K562 (cell line): ENCODE data around the gene GTF2I. TPM values are rescaled to one million over a fixed set of nuclear protein-coding genes. Genes with fewer than 3 reads are reported as not detected.
A peak's percentile ranks its signal among the peaks of the same experiment; 100 is the strongest.

Experiments
- CREB1 ChIP-seq, 2 experiments: sonication (generic) in 1 of 2; formaldehyde crosslinking in 1 of 2; IDR thresholded peaks; 2 replicates each; pipeline versions ENCODE4 v1.6.1 to v1.8.0; 2012 to 2022; ENCODE audit warnings: inconsistent platforms in 1 of 2, mild to moderate bottlenecking in 1 of 2, missing genetic modification reagents in 1 of 2, moderate library complexity in 1 of 2
- E2F3 ChIP-seq: fragments of 250-450 bp; sonication (Bioruptor Pico); IDR thresholded peaks from 2 replicates; pipeline ENCODE4 v1.4.0; 2020; ENCODE audit warnings: mild to moderate bottlenecking
- EP400 ChIP-seq: fragments of 450-650 bp; IDR thresholded peaks from 2 replicates; pipeline ENCODE4 v1.6.1; 2017; ENCODE audit warnings: antibody characterized with exemption, mild to moderate bottlenecking, moderate library complexity
- FIP1L1 ChIP-seq: fragments of 200-400 bp; formaldehyde crosslinking; IDR thresholded peaks from 2 replicates; pipeline ENCODE4 v1.6.1; 2018; ENCODE audit warnings: mild to moderate bottlenecking, low read depth, low read length; ENCODE audit not compliant: poor library complexity, severe bottlenecking
- SUPT5H ChIP-seq: fragments of 450-650 bp; IDR thresholded peaks from 2 replicates; pipeline ENCODE4 v1.6.1; 2016
- ZNF584 ChIP-seq: fragments of 200-800 bp; sonication (Bioruptor generic); IDR thresholded peaks from 2 replicates; pipeline ENCODE4 v1.6.1; 2016; ENCODE audit warnings: low read depth, mild to moderate bottlenecking, missing genetic modification characterization, missing compliant biosample characterization
- ZNF639 ChIP-seq, 2 experiments: fragments of 200-800 bp in 1 of 2; sonication (Bioruptor generic) in 1 of 2; sonication (generic) in 1 of 2; formaldehyde crosslinking in 1 of 2; IDR thresholded peaks in 1 of 2; conservative IDR thresholded peaks in 1 of 2; 2 replicates each; pipeline versions ENCODE4 v1.5.0 to v1.6.1; 2016 to 2020; ENCODE audit warnings: missing compliant biosample characterization in 1 of 2, missing genetic modification characterization in 1 of 2, missing genetic modification reagents in 1 of 2
- polyA plus RNA-seq, 8 experiments: library from polyadenylated mRNA; depleted of rRNA in 4 of 8; stranded (reverse) in 5 of 8; unstranded in 3 of 8; fragments of >200 nt; fragmentation: Nextera tagmentation in 2 of 8; fragmentation: Illumina TruSeq in 1 of 8; extraction: Ambion mirVana in 2 of 8; extraction: Trizol in 1 of 8; gene quantifications; 2 replicates each; pipeline versions ENCODE4 v1.2.1 to v1.2.3, GENCODE V29; 2011 to 2014; ENCODE audit warnings: inconsistent platforms in 1 of 8, missing spikeins in 1 of 8
- total RNA-seq, 7 experiments: library from RNA; depleted of rRNA in 6 of 7; stranded (reverse); fragments of >200 nt in 6 of 7; fragmentation: Illumina TruSeq in 2 of 7; extraction: Trizol in 2 of 7; gene quantifications; 2 replicates each; pipeline versions ENCODE4 v1.2.1 to v1.2.3, GENCODE V29; 2011 to 2021; ENCODE audit warnings: low replicate concordance in 1 of 7
- TF ChIP-seq, protein P1 (sequence below), 2 experiments: fragments of 450-650 bp; conservative IDR thresholded peaks; 2 replicates each; pipeline ENCODE4 v1.6.1; 2017; ENCODE audit warnings: mild to moderate bottlenecking in 2 of 2, moderate library complexity in 2 of 2
- TF ChIP-seq, protein P2 (sequence below): fragments of 450-650 bp; IDR thresholded peaks from 2 replicates; pipeline ENCODE4 v1.6.1; 2016; ENCODE audit warnings: mild to moderate bottlenecking, moderate library complexity
- TF ChIP-seq, protein P3 (sequence below): fragments of 450-650 bp; formaldehyde crosslinking; IDR thresholded peaks from 2 replicates; pipeline ENCODE4 v1.4.0; 2020; ENCODE audit warnings: mild to moderate bottlenecking, moderate library complexity

GTF2I gene
- total and polyA plus RNA-seq, 9 of the 15 experiments (the other 6 are each of a cell fraction or from before 2014, with no cell fraction given) = 8.4 to 161 (median 90.0) TPM

DNA sequence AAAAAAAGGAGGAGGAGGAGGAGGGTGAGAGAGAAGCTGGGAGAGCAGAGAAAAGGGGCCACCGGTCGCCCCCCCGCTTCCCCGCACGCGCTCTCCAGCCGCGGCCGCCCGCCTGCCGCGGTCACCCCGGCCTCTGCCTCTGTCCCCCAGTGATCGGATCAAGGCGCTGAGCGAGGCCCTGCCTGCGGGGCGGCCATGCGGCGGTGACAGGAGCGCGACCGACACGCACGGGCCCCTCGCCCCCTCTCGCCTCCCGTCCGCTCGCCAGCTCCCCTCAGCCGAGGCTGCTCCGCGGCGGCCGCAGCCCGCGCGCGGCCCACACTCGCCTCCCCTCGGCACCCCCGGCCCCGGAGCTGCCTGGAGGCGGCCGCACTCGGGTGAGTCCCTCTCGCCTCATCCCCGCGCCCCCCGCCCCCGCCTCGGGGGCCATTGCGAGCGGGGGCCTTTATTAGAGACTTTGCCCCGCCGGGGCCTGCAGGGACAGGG lies at the start of gene GTF2I (continued):
- TF ChIP-seq, protein P1, sequence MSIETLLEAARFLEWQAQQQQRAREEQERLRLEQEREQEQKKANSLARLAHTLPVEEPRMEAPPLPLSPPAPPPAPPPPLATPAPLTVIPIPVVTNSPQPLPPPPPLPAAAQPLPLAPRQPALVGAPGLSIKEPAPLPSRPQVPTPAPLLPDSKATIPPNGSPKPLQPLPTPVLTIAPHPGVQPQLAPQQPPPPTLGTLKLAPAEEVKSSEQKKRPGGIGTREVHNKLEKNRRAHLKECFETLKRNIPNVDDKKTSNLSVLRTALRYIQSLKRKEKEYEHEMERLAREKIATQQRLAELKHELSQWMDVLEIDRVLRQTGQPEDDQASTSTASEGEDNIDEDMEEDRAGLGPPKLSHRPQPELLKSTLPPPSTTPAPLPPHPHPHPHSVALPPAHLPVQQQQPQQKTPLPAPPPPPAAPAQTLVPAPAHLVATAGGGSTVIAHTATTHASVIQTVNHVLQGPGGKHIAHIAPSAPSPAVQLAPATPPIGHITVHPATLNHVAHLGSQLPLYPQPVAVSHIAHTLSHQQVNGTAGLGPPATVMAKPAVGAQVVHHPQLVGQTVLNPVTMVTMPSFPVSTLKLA (conservative IDR thresholded peaks at IDR 0.05) = peak; percentile 32 to 66; a peak in 3 of 4 replicates
- TF ChIP-seq EP400 = peak; percentile 66; the same call in 1 of the 2 replicates
- TF ChIP-seq ZNF584 = peak; percentile 56; the same call in 1 of the 2 replicates
- TF ChIP-seq SUPT5H = peak; percentile 57; the same call in 1 of the 2 replicates
- peak; percentile 5; the same call in 1 of the 2 replicates for TF ChIP-seq CREB1 (IDR thresholded peaks at IDR 0.05)
- TF ChIP-seq CREB1 (CRISPR knock-in tag; IDR thresholded peaks at IDR 0.05) = no peak
- TF ChIP-seq, protein P2, sequence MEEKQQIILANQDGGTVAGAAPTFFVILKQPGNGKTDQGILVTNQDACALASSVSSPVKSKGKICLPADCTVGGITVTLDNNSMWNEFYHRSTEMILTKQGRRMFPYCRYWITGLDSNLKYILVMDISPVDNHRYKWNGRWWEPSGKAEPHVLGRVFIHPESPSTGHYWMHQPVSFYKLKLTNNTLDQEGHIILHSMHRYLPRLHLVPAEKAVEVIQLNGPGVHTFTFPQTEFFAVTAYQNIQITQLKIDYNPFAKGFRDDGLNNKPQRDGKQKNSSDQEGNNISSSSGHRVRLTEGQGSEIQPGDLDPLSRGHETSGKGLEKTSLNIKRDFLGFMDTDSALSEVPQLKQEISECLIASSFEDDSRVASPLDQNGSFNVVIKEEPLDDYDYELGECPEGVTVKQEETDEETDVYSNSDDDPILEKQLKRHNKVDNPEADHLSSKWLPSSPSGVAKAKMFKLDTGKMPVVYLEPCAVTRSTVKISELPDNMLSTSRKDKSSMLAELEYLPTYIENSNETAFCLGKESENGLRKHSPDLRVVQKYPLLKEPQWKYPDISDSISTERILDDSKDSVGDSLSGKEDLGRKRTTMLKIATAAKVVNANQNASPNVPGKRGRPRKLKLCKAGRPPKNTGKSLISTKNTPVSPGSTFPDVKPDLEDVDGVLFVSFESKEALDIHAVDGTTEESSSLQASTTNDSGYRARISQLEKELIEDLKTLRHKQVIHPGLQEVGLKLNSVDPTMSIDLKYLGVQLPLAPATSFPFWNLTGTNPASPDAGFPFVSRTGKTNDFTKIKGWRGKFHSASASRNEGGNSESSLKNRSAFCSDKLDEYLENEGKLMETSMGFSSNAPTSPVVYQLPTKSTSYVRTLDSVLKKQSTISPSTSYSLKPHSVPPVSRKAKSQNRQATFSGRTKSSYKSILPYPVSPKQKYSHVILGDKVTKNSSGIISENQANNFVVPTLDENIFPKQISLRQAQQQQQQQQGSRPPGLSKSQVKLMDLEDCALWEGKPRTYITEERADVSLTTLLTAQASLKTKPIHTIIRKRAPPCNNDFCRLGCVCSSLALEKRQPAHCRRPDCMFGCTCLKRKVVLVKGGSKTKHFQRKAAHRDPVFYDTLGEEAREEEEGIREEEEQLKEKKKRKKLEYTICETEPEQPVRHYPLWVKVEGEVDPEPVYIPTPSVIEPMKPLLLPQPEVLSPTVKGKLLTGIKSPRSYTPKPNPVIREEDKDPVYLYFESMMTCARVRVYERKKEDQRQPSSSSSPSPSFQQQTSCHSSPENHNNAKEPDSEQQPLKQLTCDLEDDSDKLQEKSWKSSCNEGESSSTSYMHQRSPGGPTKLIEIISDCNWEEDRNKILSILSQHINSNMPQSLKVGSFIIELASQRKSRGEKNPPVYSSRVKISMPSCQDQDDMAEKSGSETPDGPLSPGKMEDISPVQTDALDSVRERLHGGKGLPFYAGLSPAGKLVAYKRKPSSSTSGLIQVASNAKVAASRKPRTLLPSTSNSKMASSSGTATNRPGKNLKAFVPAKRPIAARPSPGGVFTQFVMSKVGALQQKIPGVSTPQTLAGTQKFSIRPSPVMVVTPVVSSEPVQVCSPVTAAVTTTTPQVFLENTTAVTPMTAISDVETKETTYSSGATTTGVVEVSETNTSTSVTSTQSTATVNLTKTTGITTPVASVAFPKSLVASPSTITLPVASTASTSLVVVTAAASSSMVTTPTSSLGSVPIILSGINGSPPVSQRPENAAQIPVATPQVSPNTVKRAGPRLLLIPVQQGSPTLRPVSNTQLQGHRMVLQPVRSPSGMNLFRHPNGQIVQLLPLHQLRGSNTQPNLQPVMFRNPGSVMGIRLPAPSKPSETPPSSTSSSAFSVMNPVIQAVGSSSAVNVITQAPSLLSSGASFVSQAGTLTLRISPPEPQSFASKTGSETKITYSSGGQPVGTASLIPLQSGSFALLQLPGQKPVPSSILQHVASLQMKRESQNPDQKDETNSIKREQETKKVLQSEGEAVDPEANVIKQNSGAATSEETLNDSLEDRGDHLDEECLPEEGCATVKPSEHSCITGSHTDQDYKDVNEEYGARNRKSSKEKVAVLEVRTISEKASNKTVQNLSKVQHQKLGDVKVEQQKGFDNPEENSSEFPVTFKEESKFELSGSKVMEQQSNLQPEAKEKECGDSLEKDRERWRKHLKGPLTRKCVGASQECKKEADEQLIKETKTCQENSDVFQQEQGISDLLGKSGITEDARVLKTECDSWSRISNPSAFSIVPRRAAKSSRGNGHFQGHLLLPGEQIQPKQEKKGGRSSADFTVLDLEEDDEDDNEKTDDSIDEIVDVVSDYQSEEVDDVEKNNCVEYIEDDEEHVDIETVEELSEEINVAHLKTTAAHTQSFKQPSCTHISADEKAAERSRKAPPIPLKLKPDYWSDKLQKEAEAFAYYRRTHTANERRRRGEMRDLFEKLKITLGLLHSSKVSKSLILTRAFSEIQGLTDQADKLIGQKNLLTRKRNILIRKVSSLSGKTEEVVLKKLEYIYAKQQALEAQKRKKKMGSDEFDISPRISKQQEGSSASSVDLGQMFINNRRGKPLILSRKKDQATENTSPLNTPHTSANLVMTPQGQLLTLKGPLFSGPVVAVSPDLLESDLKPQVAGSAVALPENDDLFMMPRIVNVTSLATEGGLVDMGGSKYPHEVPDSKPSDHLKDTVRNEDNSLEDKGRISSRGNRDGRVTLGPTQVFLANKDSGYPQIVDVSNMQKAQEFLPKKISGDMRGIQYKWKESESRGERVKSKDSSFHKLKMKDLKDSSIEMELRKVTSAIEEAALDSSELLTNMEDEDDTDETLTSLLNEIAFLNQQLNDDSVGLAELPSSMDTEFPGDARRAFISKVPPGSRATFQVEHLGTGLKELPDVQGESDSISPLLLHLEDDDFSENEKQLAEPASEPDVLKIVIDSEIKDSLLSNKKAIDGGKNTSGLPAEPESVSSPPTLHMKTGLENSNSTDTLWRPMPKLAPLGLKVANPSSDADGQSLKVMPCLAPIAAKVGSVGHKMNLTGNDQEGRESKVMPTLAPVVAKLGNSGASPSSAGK = no peak; the same call in 1 of the 2 replicates
- TF ChIP-seq FIP1L1 = peak; percentile 64
- TF ChIP-seq, protein P3, sequence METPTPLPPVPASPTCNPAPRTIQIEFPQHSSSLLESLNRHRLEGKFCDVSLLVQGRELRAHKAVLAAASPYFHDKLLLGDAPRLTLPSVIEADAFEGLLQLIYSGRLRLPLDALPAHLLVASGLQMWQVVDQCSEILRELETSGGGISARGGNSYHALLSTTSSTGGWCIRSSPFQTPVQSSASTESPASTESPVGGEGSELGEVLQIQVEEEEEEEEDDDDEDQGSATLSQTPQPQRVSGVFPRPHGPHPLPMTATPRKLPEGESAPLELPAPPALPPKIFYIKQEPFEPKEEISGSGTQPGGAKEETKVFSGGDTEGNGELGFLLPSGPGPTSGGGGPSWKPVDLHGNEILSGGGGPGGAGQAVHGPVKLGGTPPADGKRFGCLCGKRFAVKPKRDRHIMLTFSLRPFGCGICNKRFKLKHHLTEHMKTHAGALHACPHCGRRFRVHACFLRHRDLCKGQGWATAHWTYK (CRISPR knock-in tag) = peak; percentile 77
- peak; percentile 57; the same call in 1 of the 2 replicates for TF ChIP-seq E2F3 (CRISPR knock-in tag)
- TF ChIP-seq ZNF639 (CRISPR knock-in tag; conservative IDR thresholded peaks at IDR 0.05 in 1 of 2, IDR thresholded peaks at IDR 0.05 in 1 of 2) = peak in 1 of 2 experiments; percentile 34; a peak in 2 of 4 replicates
